Measurements from ENCODE around the gene PCDHGA6.

PCDHGA6 gene

DNA sequence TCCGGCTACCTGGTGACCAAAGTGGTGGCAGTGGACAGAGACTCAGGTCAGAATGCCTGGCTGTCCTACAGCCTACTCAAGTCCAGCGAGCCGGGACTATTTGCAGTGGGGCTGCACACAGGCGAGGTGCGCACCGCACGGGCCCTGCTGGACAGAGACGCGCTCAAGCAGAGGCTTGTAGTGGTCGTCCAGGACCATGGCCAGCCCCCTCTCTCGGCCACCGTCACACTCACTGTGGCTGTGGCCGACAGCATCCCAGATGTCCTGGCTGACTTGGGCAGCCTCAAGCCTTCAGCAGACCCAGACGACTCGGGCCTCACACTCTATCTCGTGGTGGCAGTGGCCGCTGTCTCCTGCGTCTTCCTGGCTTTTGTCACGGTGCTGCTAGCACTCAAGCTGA lies 16.7 kb upstream of the PCDHGA6 start:
- Histone ChIP-seq H3K9ac (ENCODE audit: low read length in 5 of 5) (no peak overlapping the region), H3K27ac (ENCODE audit: low read depth, low read length) (no peak overlapping the region), H3K36me3 (ENCODE audit: control insufficient read depth in 5 of 5, insufficient read depth in 5 of 5, low read length in 5 of 5) (no peaks in the 10 kb centered on the region), H3K9me3 (ENCODE audit: control insufficient read depth in 5 of 5, low read length in 5 of 5) (peaks cover 44 to 79% (median 65%) of the 10 kb centered on the region in 5 donors), H3K27me3 (ENCODE audit: control insufficient read depth in 5 of 5, insufficient read depth in 4 of 5, low read length in 5 of 5) (peaks cover 0 to 6% (median 0%) of the 10 kb centered on the region in 5 donors), H3K4me3 (ENCODE audit: low read depth in 1 of 5, low read length in 5 of 5) (peak overlapping the region; percentile 33 to 43 (median 38)), H3K4me1 (ENCODE audit: control insufficient read depth in 5 of 5, insufficient read depth in 5 of 5, low read length in 5 of 5) (peaks cover 0 to 11% (median 7%) of the 10 kb centered on the region in 5 donors)

DNA sequence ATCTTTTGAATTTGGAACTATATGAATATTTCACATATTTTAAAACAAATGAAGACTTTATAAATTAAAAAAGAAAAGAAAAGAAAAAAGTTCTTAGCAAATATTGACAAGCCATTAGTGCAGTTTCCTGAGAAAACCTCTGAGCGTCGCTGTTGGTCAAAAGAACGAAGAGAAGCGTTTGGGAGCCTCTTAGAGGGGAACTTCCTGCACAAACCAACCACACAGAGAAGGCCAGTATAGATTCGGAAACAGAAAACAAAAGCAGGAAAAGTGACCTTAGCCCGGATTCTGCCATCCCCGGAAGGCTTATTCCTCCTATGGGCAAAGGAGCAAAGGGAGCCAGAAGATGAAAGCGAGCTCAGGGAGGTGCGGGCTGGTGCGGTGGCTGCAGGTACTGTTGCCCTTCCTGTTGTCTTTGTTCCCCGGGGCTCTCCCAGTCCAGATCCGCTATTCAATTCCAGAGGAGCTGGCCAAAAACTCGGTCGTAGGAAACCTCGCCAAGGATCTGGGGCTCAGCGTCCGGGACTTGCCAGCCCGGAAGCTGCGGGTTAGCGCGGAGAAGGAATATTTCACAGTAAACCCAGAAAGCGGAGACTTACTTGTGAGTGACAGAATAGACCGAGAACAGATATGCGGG lies 13.8 kb upstream of the PCDHGA6 start, which contains the start of gene PCDHGB2:
Gene PCDHGB2, plus strand, starts transcription at position 205 of the 637 bp plus-strand sequence. Its CDS starts 142 bp downstream, at position 347.
- H3K27me3 ChIP-seq (ENCODE audit: control insufficient read depth in 5 of 5, insufficient read depth in 4 of 5, low read length in 5 of 5), result peaks cover 0 to 12% (median 5%) of the 10 kb centered on the region in 5 donors
- no peak within 1 kb of the TSS for H3K27ac ChIP-seq (ENCODE audit: low read depth, low read length)
- peaks cover 56 to 86% (median 78%) of the 10 kb centered on the region in 5 donors for H3K9me3 ChIP-seq (ENCODE audit: control insufficient read depth in 5 of 5, low read length in 5 of 5)
- H3K36me3 ChIP-seq (ENCODE audit: control insufficient read depth in 5 of 5, insufficient read depth in 5 of 5, low read length in 5 of 5), result no peaks in the 10 kb centered on the region
- H3K4me3 ChIP-seq (ENCODE audit: low read depth in 1 of 5, low read length in 5 of 5), result peak within 1 kb of the TSS; percentile 27 to 63 (median 47)
- no peak within 1 kb of the TSS for H3K9ac ChIP-seq (ENCODE audit: low read length in 5 of 5)
- peaks cover 0 to 11% (median 7%) of the 10 kb centered on the region in 5 donors for H3K4me1 ChIP-seq (ENCODE audit: control insufficient read depth in 5 of 5, insufficient read depth in 5 of 5, low read length in 5 of 5)

DNA sequence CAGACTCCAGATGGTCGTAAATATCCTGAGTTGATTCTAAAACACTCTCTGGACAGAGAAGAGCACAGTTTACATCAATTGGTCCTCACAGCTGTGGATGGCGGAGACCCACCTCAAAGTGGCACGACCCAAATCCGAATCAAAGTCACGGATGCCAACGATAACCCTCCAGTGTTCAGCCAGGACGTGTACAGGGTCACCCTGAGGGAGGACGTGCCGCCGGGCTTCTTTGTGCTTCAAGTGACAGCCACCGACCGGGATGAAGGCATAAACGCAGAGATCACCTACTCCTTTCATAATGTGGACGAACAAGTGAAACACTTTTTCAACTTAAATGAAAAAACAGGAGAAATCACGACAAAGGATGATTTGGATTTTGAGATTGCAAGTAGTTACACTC lies 13.0 kb upstream of the PCDHGA6 start:
- peaks cover 0 to 3% (median 0%) of the 10 kb centered on the region in 5 donors for H3K4me1 ChIP-seq (ENCODE audit: control insufficient read depth in 5 of 5, insufficient read depth in 5 of 5, low read length in 5 of 5)

DNA sequence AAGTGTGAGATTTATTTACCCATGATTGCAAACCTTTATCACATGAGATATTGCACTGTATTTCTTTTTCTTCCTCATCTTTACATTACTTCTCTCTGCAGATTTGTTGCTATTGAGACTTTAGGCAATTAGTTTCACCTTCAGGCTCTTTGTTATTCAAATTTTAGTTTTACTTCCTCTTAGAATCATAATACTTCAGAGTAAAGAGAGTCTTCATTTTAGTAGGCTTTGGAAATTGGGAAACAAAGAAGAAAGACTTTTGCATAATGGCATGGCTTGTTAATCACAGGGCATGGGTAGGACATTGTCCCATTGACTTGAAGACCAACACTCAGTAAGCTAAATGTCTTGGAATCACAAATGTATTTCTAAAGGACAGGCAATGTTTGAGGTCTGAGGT lies 11.0 kb upstream of the PCDHGA6 start:
- Histone ChIP-seq H3K9me3 (ENCODE audit: control insufficient read depth in 5 of 5, low read length in 5 of 5) (peaks cover 48 to 79% (median 74%) of the 10 kb centered on the region in 5 donors), H3K27ac (ENCODE audit: low read depth, low read length) (no peak overlapping the region), H3K9ac (ENCODE audit: low read length in 5 of 5) (no peak overlapping the region), H3K36me3 (ENCODE audit: control insufficient read depth in 5 of 5, insufficient read depth in 5 of 5, low read length in 5 of 5) (no peaks in the 10 kb centered on the region), H3K4me3 (ENCODE audit: low read depth in 1 of 5, low read length in 5 of 5) (peak overlapping the region in 3 of 5 donors; percentile 20 to 49 (median 38)), H3K27me3 (ENCODE audit: control insufficient read depth in 5 of 5, insufficient read depth in 4 of 5, low read length in 5 of 5) (peaks cover 0 to 16% (median 11%) of the 10 kb centered on the region in 5 donors), H3K4me1 (ENCODE audit: control insufficient read depth in 5 of 5, insufficient read depth in 5 of 5, low read length in 5 of 5) (peaks cover 0 to 3% (median 0%) of the 10 kb centered on the region in 5 donors)

More for the DNA sequence above, 13.0 kb upstream of the PCDHGA6 start:
- Histone ChIP-seq H3K27me3 (ENCODE audit: control insufficient read depth in 5 of 5, insufficient read depth in 4 of 5, low read length in 5 of 5) (peaks cover 0 to 15% (median 5%) of the 10 kb centered on the region in 5 donors), H3K36me3 (ENCODE audit: control insufficient read depth in 5 of 5, insufficient read depth in 5 of 5, low read length in 5 of 5) (no peaks in the 10 kb centered on the region), H3K27ac (ENCODE audit: low read depth, low read length) (no peak overlapping the region), H3K9ac (ENCODE audit: low read length in 5 of 5) (no peak overlapping the region), H3K4me3 (ENCODE audit: low read depth in 1 of 5, low read length in 5 of 5) (peak overlapping the region; percentile 18 to 63 (median 47)), H3K9me3 (ENCODE audit: control insufficient read depth in 5 of 5, low read length in 5 of 5) (peaks cover 57 to 88% (median 79%) of the 10 kb centered on the region in 5 donors)

DNA sequence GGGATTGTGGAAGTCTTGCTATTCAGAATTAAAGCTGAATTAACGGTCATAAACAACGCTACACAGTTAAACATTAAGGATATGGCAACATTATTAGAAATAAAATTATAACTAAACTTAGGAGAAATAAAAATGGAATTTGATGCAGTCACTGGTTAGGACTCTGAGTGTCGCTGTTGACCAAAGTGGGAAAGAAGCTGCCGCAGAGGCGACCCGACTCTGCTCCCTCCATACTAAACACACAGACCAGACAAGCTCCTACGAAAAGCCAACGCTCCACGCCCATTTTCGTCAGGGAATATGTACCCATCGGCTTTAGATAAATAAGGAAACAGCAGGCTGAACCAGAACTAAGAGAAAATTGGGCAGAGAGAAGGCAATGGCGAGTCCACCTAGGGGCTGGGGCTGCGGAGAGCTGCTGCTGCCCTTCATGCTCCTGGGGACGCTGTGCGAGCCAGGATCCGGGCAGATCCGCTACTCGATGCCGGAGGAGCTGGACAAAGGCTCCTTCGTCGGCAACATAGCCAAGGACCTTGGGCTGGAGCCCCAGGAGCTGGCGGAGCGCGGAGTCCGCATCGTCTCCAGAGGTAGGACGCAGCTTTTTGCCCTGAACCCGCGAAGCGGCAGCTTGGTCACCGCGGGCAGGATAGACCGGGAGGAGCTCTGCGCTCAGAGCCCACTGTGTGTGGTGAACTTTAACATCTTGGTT lies 9.6 kb upstream of the PCDHGA6 start, which contains the start of gene PCDHGA5:
Gene PCDHGA5, plus strand, starts transcription at position 211 of the 709 bp plus-strand sequence. Its CDS starts 169 bp downstream, at position 380.
- H3K27ac ChIP-seq (ENCODE audit: low read depth, low read length), result no peak within 1 kb of the TSS
- H3K4me3 ChIP-seq (ENCODE audit: low read depth in 1 of 5, low read length in 5 of 5), result peak within 1 kb of the TSS; percentile 46 to 61 (median 50)
- no peak within 1 kb of the TSS for H3K9ac ChIP-seq (ENCODE audit: low read length in 5 of 5)
- H3K9me3 ChIP-seq (ENCODE audit: control insufficient read depth in 5 of 5, low read length in 5 of 5), result peaks cover 46 to 76% (median 68%) of the 10 kb centered on the region in 5 donors
- no peaks in the 10 kb centered on the region for H3K36me3 ChIP-seq (ENCODE audit: control insufficient read depth in 5 of 5, insufficient read depth in 5 of 5, low read length in 5 of 5)
- H3K27me3 ChIP-seq (ENCODE audit: control insufficient read depth in 5 of 5, insufficient read depth in 4 of 5, low read length in 5 of 5), result peaks cover 0 to 16% (median 11%) of the 10 kb centered on the region in 5 donors
- H3K4me1 ChIP-seq (ENCODE audit: control insufficient read depth in 5 of 5, insufficient read depth in 5 of 5, low read length in 5 of 5), result peaks cover 0 to 3% (median 0%) of the 10 kb centered on the region in 5 donors

DNA sequence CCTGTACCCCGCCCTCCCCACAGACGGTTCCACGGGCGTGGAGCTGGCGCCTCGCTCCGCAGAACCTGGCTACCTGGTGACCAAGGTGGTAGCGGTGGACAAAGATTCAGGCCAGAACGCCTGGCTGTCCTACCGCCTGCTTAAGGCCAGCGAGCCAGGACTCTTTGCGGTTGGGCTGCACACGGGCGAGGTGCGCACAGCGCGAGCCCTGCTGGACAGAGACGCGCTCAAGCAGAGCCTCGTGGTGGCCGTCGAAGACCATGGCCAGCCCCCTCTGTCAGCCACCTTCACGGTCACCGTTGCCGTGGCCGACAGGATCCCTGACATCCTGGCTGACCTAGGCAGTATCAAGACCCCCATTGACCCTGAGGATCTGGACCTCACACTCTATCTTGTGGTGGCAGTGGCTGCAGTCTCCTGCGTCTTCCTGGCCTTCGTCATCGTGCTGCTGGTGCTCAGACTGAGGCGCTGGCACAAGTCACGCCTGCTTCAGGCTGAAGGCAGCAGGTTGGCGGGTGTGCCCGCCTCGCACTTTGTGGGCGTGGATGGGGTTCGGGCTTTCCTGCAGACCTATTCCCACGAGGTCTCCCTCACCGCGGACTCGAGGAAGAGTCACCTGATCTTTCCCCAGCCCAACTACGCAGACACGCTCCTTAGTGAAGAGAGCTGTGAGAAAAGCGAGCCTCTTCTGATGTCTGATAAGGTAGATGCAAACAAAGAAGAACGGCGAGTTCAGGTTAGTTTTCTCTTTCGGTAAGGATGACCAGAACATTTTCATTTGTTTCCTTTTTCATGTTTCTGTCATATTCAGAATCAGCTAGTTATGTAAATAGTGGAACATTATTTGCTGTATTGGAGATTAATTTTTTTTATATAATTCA lies 7.4 kb upstream of the PCDHGA6 start:
- H3K9me3 ChIP-seq (ENCODE audit: control insufficient read depth in 5 of 5, low read length in 5 of 5), result peaks cover 48 to 77% (median 67%) of the 10 kb centered on the region in 5 donors
- no peak overlapping the region for H3K27ac ChIP-seq (ENCODE audit: low read depth, low read length)
- H3K36me3 ChIP-seq (ENCODE audit: control insufficient read depth in 5 of 5, insufficient read depth in 5 of 5, low read length in 5 of 5), result no peaks in the 10 kb centered on the region
- H3K9ac ChIP-seq (ENCODE audit: low read length in 5 of 5), result no peak overlapping the region
- peak overlapping the region in 4 of 5 donors; percentile 13 to 61 (median 32) for H3K4me3 ChIP-seq (ENCODE audit: low read depth in 1 of 5, low read length in 5 of 5)
- peaks cover 0 to 17% (median 11%) of the 10 kb centered on the region in 5 donors for H3K27me3 ChIP-seq (ENCODE audit: control insufficient read depth in 5 of 5, insufficient read depth in 4 of 5, low read length in 5 of 5)
- H3K4me1 ChIP-seq (ENCODE audit: control insufficient read depth in 5 of 5, insufficient read depth in 5 of 5, low read length in 5 of 5), result peaks cover 0 to 5% (median 0%) of the 10 kb centered on the region in 5 donors

DNA sequence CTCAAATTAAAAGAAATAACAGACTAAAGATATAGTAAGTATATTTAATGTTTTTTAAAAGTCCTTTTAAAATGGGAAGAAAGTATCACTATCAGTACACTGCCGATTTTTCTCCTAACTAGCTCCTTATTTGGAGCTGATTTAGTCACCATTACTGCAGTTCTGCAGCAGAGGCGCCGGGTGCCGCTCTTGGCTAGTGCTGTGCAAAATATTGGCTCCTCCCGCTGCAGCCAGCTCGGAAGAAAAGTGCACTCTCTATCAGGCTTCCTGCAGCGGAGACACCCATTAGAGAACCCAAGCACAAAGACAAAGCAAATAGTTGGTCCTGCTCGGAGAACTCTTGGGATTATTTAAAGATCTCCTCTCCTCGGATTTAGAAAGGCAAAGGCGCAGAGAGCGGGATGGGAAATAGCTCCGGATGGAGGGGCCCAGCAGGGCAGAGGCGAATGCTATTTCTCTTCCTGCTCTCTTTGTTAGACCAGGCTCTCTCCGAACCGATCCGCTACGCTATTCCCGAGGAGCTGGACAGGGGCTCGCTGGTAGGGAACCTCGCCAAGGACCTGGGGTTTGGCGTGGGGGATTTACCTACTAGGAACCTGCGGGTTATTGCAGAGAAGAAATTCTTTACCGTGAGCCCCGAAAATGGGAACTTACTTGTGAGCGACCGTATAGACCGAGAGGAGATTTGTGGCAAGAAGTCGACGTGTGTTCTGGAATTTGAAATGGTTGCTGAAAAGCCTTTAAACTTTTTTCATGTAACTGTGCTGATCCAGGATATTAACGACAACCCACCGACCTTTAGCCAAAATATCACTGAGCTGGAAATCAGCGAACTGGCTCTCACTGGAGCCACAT lies 3.5 kb upstream of the PCDHGA6 start, which contains the start of gene PCDHGB3:
Gene PCDHGB3, plus strand, starts transcription at position 249 of the 855 bp plus-strand sequence. Its CDS starts 153 bp downstream, at position 402.
- peaks cover 0 to 5% (median 0%) of the 10 kb centered on the region in 5 donors for H3K4me1 ChIP-seq (ENCODE audit: control insufficient read depth in 5 of 5, insufficient read depth in 5 of 5, low read length in 5 of 5)
- H3K27ac ChIP-seq (ENCODE audit: low read depth, low read length), result no peak within 1 kb of the TSS
- H3K36me3 ChIP-seq (ENCODE audit: control insufficient read depth in 5 of 5, insufficient read depth in 5 of 5, low read length in 5 of 5), result no peaks in the 10 kb centered on the region
- peaks cover 52 to 77% (median 70%) of the 10 kb centered on the region in 5 donors for H3K9me3 ChIP-seq (ENCODE audit: control insufficient read depth in 5 of 5, low read length in 5 of 5)
- H3K9ac ChIP-seq (ENCODE audit: low read length in 5 of 5), result no peak within 1 kb of the TSS
- H3K27me3 ChIP-seq (ENCODE audit: control insufficient read depth in 5 of 5, insufficient read depth in 4 of 5, low read length in 5 of 5), result peaks cover 0 to 19% (median 16%) of the 10 kb centered on the region in 5 donors
- peak within 1 kb of the TSS; percentile 41 to 74 (median 54) for H3K4me3 ChIP-seq (ENCODE audit: low read depth in 1 of 5, low read length in 5 of 5)

DNA sequence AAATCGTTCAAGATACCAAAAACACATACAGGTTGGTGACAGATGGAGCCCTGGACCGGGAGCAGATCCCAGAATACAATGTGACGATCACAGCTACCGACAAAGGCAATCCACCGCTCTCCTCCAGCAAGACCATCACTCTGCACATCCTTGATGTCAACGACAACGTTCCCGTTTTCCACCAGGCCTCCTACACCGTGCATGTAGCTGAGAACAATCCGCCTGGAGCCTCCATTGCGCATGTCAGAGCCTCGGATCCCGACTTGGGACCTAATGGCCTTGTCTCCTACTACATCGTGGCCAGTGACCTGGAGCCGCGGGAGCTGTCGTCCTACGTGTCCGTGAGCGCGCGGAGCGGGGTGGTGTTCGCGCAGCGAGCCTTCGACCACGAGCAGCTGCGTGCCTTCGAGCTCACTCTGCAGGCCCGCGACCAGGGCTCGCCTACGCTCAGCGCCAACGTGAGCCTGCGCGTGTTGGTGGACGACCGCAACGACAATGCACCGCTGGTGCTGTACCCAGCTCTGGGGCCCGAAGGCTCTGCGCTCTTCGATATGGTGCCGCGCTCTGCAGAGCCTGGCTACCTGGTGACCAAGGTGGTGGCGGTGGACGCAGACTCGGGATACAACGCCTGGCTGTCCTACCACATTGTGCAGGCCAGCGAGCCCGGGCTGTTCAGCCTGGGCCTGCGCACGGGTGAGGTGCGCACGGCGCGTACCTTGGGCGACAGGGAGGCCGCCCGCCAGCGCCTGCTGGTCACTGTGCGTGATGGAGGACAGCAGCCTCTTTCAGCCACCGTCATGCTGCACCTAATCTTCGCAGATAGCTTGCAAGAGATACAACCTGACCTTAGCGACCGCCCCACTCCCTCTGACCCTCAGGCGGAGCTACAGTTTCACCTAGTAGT lies 1.9 kb upstream of the PCDHGA6 start:
- H3K27me3 ChIP-seq (ENCODE audit: control insufficient read depth in 5 of 5, insufficient read depth in 4 of 5, low read length in 5 of 5), result peaks cover 0 to 11% (median 9%) of the 10 kb centered on the region in 5 donors
- H3K9me3 ChIP-seq (ENCODE audit: control insufficient read depth in 5 of 5, low read length in 5 of 5), result peaks cover 48 to 76% (median 68%) of the 10 kb centered on the region in 5 donors
- H3K27ac ChIP-seq (ENCODE audit: low read depth, low read length), result no peak overlapping the region
- H3K4me1 ChIP-seq (ENCODE audit: control insufficient read depth in 5 of 5, insufficient read depth in 5 of 5, low read length in 5 of 5), result peaks cover 0 to 5% (median 0%) of the 10 kb centered on the region in 5 donors
- no peaks in the 10 kb centered on the region for H3K36me3 ChIP-seq (ENCODE audit: control insufficient read depth in 5 of 5, insufficient read depth in 5 of 5, low read length in 5 of 5)
- no peak overlapping the region for H3K9ac ChIP-seq (ENCODE audit: low read length in 5 of 5)
- peak overlapping the region; percentile 32 to 58 (median 54) for H3K4me3 ChIP-seq (ENCODE audit: low read depth in 1 of 5, low read length in 5 of 5)
